Osteoblast (primary cell): Measurements from ENCODE around the gene CUL4A. TPM values are rescaled to one million over a fixed set of nuclear protein-coding genes. Genes with fewer than 3 reads are reported as not detected.
A peak's percentile ranks its signal among the peaks of the same experiment; 100 is the strongest.
"Not testable (repeated sequence)": the region's sequence is repeated elsewhere in the genome, so short reads cannot be mapped to it uniquely, and the experiment has no call there.

Experiments used
- DNase-seq: peaks from one replicate; pipeline ENCODE4 v3.0.0; 2011; ENCODE audit warnings: low spot score, mixed read lengths; ENCODE audit not compliant: insufficient read length; ENCODE audit errors: missing footprints
- H2AFZ ChIP-seq: 2 replicates; pipeline ENCODE4 v1.6.0; 2011; ENCODE audit warnings: mild to moderate bottlenecking, low read length
- H3K27ac ChIP-seq: 2 replicates; pipeline ENCODE4 v1.5.1; 2011; ENCODE audit warnings: mild to moderate bottlenecking, low read depth, low read length, moderate library complexity
- H3K27me3 ChIP-seq: 2 replicates; pipeline ENCODE4 v1.6.0; 2012; ENCODE audit warnings: mild to moderate bottlenecking, control low read depth, inconsistent platforms, low read length, moderate library complexity; ENCODE audit not compliant: insufficient read depth
- H3K36me3 ChIP-seq: 2 replicates; pipeline ENCODE4 v1.5.1; 2011; ENCODE audit warnings: mild to moderate bottlenecking, low read length, control low read depth, moderate library complexity; ENCODE audit not compliant: insufficient read depth
- H3K4me1 ChIP-seq: 2 replicates; pipeline ENCODE4 v1.5.1; 2011; ENCODE audit warnings: mild to moderate bottlenecking, low read length, control low read depth, moderate library complexity; ENCODE audit not compliant: insufficient read depth
- H3K4me2 ChIP-seq: 2 replicates; pipeline ENCODE4 v1.6.0; 2011; ENCODE audit warnings: mild to moderate bottlenecking, low read length; ENCODE audit not compliant: insufficient read depth
- H3K4me3 ChIP-seq: fragments of 200-600 bp; sonication (generic); 3 replicates; pipeline ENCODE4 v1.5.1; 2012; ENCODE audit warnings: mild to moderate bottlenecking, low read length, inconsistent platforms; ENCODE audit not compliant: insufficient read depth
- H3K79me2 ChIP-seq: 2 replicates; pipeline ENCODE4 v1.6.0; 2012; ENCODE audit warnings: mild to moderate bottlenecking, low read length, control low read depth, inconsistent platforms; ENCODE audit not compliant: insufficient read depth
- H3K9me3 ChIP-seq: 2 replicates; pipeline ENCODE4 v1.5.1; 2011; ENCODE audit warnings: low read depth, low read length, control low read depth
- H4K20me1 ChIP-seq: 2 replicates; pipeline ENCODE4 v1.6.0; 2012; ENCODE audit warnings: mild to moderate bottlenecking, low read length, control low read depth; ENCODE audit not compliant: insufficient read depth
- total RNA-seq: library from RNA; depleted of rRNA; stranded (reverse); fragments of >200 nt; gene quantifications from 2 replicates; pipeline ENCODE4 v1.2.3, GENCODE V29; 2012
- TF ChIP-seq, protein P1 (sequence below): IDR thresholded peaks from 2 replicates; pipeline ENCODE4 v1.5.1; 2011; ENCODE audit warnings: mild to moderate bottlenecking, low read depth, low read length, moderate library complexity; ENCODE audit errors: extremely low read depth

Gene CUL4A
- total RNA-seq, 1 donor = 128 TPM

DNA sequence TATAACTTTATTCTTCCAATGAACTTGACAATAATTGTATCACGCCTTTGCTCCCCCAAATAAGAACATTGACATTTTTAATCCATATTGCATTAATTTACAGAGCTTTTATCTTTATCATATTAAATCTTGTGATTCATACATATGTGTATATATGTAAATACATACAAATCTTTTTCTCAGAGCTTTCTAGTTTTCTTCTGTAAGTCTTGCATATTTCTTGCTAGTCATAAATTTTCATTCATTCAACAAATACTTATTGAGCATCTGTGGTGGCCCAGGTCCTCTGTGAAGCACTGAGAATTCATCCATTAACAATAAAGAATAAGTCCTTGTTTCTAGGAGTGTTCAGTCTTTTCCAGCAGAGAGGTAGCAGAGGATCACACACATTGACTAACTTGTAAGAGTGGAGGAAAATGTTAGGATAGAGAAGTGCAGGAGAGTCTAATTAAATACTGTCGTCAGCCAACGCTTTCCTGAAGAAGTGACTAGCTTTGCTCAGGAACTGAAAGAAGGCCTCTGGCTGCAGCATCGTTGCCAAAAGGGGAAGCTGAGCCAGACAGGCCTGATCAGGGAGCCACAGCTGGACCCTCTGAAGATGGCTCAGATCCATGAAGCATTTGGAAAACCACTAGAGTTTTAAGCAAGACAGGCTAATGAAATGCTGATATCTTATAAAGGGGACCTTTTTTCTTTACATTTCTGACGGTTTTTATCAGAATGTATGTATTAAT is 49.1 kb downstream of the CUL4A start:
- H3K4me3 ChIP-seq = no peak overlapping the region
- H3K4me2 ChIP-seq = no peak overlapping the region
- peaks cover 3% of the 10 kb centered on the region for H4K20me1 ChIP-seq
- H2AFZ ChIP-seq = no peak overlapping the region
- H3K4me1 ChIP-seq = no peaks in the 10 kb centered on the region
- no peaks in the 10 kb centered on the region for H3K9me3 ChIP-seq
- H3K27ac ChIP-seq = no peak overlapping the region
- no peaks in the 10 kb centered on the region for H3K27me3 ChIP-seq
- DNase-seq = peak; percentile 11
- TF ChIP-seq, protein P1, sequence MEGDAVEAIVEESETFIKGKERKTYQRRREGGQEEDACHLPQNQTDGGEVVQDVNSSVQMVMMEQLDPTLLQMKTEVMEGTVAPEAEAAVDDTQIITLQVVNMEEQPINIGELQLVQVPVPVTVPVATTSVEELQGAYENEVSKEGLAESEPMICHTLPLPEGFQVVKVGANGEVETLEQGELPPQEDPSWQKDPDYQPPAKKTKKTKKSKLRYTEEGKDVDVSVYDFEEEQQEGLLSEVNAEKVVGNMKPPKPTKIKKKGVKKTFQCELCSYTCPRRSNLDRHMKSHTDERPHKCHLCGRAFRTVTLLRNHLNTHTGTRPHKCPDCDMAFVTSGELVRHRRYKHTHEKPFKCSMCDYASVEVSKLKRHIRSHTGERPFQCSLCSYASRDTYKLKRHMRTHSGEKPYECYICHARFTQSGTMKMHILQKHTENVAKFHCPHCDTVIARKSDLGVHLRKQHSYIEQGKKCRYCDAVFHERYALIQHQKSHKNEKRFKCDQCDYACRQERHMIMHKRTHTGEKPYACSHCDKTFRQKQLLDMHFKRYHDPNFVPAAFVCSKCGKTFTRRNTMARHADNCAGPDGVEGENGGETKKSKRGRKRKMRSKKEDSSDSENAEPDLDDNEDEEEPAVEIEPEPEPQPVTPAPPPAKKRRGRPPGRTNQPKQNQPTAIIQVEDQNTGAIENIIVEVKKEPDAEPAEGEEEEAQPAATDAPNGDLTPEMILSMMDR = no peak
- no peaks in the 10 kb centered on the region for H3K79me2 ChIP-seq
- H3K36me3 ChIP-seq = peaks cover 73% of the 10 kb centered on the region

DNA sequence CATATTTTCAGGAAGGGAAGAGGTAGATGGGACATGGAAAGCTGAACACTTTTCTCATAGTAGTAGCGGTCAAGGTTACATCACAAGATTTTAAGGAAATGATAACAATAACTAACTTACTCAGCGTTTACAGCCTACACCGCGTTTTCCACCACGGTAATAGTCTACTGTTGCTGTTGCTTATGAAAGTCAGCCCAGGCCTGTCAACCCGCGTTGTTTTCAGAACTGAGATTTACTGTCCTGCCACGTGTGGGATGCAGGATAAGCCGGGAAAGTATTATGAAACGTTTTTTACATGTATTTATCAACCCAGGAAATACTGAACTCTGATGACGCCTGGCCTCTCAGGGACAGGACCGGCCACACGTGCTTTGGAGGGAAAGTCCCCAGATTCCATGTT is 51.6 kb downstream of the CUL4A start:
- Histone ChIP-seq H3K4me2 (no peak overlapping the region), H3K4me3 (no peak overlapping the region), H3K36me3 (peaks cover 66% of the 10 kb centered on the region), H3K79me2 (no peaks in the 10 kb centered on the region), H3K27ac (no peak overlapping the region), H3K9me3 (no peaks in the 10 kb centered on the region), H2AFZ (no peak overlapping the region), H3K27me3 (no peaks in the 10 kb centered on the region), H4K20me1 (peaks cover 3% of the 10 kb centered on the region), H3K4me1 (no peaks in the 10 kb centered on the region)
- no peak for DNase-seq
- TF ChIP-seq, protein P1 = no peak

DNA sequence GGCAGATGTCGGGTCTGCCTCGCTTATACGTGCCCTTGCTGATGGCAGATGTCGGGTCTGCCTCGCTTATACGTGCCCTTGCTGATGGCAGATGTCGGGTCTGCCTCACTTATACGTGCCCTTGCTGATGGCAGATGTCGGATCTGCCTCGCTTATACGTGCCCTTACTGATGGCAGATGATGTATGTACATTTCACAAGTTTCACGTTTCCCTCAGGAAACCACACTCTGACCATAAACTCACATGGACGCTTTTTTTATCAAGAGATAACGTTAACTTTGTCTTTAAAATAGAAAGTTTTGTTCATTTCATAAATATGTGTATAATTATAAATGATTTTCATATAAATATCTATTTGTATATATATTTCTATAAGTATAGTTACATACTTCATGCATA is 53.6 kb downstream of the CUL4A start:
- not testable (repeated sequence) for H3K4me3 ChIP-seq, H3K79me2 ChIP-seq, H3K27me3 ChIP-seq, H2AFZ ChIP-seq, H4K20me1 ChIP-seq, H3K27ac ChIP-seq, H3K4me2 ChIP-seq, H3K4me1 ChIP-seq, DNase-seq, H3K9me3 ChIP-seq
- peaks cover 48% of the 10 kb centered on the region for H3K36me3 ChIP-seq

DNA sequence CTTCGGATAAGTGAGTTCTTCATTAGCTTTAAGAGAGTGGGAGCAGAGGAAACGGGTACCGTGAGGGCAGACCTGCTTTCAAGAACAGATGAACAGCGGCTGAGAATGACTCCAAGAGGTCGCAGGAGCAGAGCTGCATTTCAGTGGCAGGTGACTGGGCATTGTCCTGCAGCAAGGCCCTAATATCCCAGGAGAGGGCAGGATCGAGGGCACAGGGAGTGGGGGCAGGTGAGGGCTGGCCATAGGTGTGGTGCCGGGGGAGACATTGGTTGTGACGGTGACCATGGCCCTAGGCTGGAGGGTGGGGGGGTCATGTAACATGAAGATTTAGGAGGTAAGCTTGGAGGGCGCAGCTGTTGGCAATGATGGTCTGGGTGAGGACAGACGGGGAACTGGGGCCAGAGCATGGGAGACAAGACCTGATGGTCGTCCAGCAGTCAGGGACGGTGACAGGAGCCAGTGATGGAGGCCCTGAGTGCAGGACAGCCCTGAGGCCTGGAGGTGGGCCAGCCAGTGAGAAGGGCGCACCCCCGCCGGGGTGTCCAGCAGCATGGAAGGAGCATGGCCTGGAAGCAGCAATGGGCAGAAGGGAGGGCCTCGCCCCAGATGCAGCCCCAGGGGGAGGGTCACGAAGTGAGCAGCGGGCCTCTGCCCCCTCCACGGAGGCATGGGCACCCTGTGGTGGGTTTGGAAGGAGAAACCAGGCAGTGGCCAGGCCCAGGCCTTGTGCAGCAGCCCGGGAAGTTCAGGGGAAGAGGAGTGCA is 58.4 kb downstream of the CUL4A start:
- no peaks in the 10 kb centered on the region for H3K79me2 ChIP-seq
- TF ChIP-seq, protein P1 = no peak
- peaks cover 19% of the 10 kb centered on the region for H3K36me3 ChIP-seq

More for the DNA sequence above, 58.4 kb downstream of the CUL4A start:
- H2AFZ ChIP-seq = no peak overlapping the region
- DNase-seq = peak; percentile 34
- H3K4me2 ChIP-seq = no peak overlapping the region
- H3K9me3 ChIP-seq = no peaks in the 10 kb centered on the region
- no peaks in the 10 kb centered on the region for H3K27me3 ChIP-seq
- H3K27ac ChIP-seq = no peak overlapping the region
- no peaks in the 10 kb centered on the region for H4K20me1 ChIP-seq
- no peak overlapping the region for H3K4me3 ChIP-seq
- no peaks in the 10 kb centered on the region for H3K4me1 ChIP-seq
